H1 (cell line): ENCODE measurements around the gene WNK2. TPM values are rescaled to one million over a fixed set of nuclear protein-coding genes. Genes with fewer than 3 reads are reported as not detected.

ENCODE experiments used
- CTCF ChIA-PET: fragments of 300-600 bp; sonication (Branson Sonifier 250); formaldehyde crosslinking; loops from one replicate; lab custom pipeline; 2021; ENCODE audit not compliant: partially characterized antibody; lab: Charles Lee
- POLR2A ChIA-PET: fragments of 300-600 bp; sonication (Branson Sonifier 250); formaldehyde crosslinking; loops from one replicate; lab custom pipeline; 2021; ENCODE audit warnings: inconsistent platforms; ENCODE audit not compliant: partially characterized antibody; lab: Charles Lee
- DNase-seq, 2 experiments: peaks; one replicate each; pipeline versions ENCODE4 v3.0.0 to v3.0.0-alpha.2; 2010 to 2022; ENCODE audit warnings: low spot score in 2 of 2, low read depth in 1 of 2, mixed read lengths in 1 of 2
- FAIRE-seq: peaks from 2 replicates; lab custom pipeline; 2011; peaks lifted over from hg19 to GRCh38; lab: Jason Lieb, UNC
- H2AFZ ChIP-seq: 2 replicates; pipeline ENCODE4 v1.8.1; 2012; ENCODE audit warnings: low read length, inconsistent platforms
- H2AK5ac ChIP-seq: 2 replicates; pipeline ENCODE4 v1.6.1; 2013; ENCODE audit warnings: low read depth, low read length
- H2BK120ac ChIP-seq: replicated peaks from 2 replicates; pipeline ENCODE3; 2013; ENCODE audit warnings: low read depth, low read length, inconsistent platforms
- H2BK12ac ChIP-seq: 2 replicates; pipeline ENCODE4 v1.6.1; 2013; ENCODE audit warnings: low read depth, low read length
- H2BK15ac ChIP-seq: 2 replicates; pipeline ENCODE4 v1.6.1; 2013; ENCODE audit warnings: low read length
- H2BK20ac ChIP-seq: 2 replicates; pipeline ENCODE4 v1.6.1; 2013; ENCODE audit warnings: low read length
- H2BK5ac ChIP-seq: 2 replicates; pipeline ENCODE4 v1.6.1; 2013; ENCODE audit warnings: low read depth, low read length
- H3K14ac ChIP-seq: 2 replicates; pipeline ENCODE4 v1.6.1; 2013; ENCODE audit warnings: inconsistent platforms; ENCODE audit not compliant: insufficient read length
- H3K18ac ChIP-seq: 2 replicates; pipeline ENCODE4 v1.6.1; 2013; ENCODE audit warnings: low read length; ENCODE audit errors: extremely low read depth
- H3K23ac ChIP-seq: 2 replicates; pipeline ENCODE4 v1.6.1; 2013; ENCODE audit warnings: inconsistent platforms; ENCODE audit not compliant: insufficient read length
- H3K23me2 ChIP-seq: 2 replicates; pipeline ENCODE4 v1.6.1; 2013; ENCODE audit warnings: low read depth, low read length
- H3K27ac ChIP-seq: 2 replicates; pipeline ENCODE4 v1.6.1; 2011; ENCODE audit warnings: low read depth, low read length, inconsistent platforms
- H3K27me3 ChIP-seq, 4 experiments: replicated peaks in 1 of 4; 1 replicate in 1 of 4; 2 replicates in 3 of 4; pipeline versions ENCODE4 v1.6.1 to v1.8.1; 2011 to 2013; ENCODE audit warnings: low read length in 3 of 4, mild to moderate bottlenecking in 3 of 4, inconsistent platforms in 2 of 4, mixed read lengths in 2 of 4, moderate library complexity in 1 of 4; ENCODE audit not compliant: control insufficient read depth in 3 of 4, insufficient read depth in 3 of 4; ENCODE audit errors: extremely low read depth in 1 of 4
- H3K36me3 ChIP-seq, 4 experiments: 2 replicates each; pipeline versions ENCODE4 v1.6.1 to v1.8.1; 2011 to 2013; ENCODE audit warnings: mild to moderate bottlenecking in 4 of 4, low read length in 3 of 4, moderate library complexity in 2 of 4, control low read depth in 1 of 4, inconsistent platforms in 1 of 4; ENCODE audit not compliant: insufficient read depth in 4 of 4, control insufficient read depth in 2 of 4
- H3K4ac ChIP-seq: replicated peaks from 2 replicates; pipeline ENCODE3; 2013; ENCODE audit warnings: low read length, low read depth, mixed read lengths, inconsistent platforms; ENCODE audit not compliant: insufficient read length
- H3K4me1 ChIP-seq, 4 experiments: replicated peaks in 1 of 4; 1 replicate in 1 of 4; 2 replicates in 3 of 4; pipeline versions ENCODE4 v1.6.1 to v1.8.1; 2011 to 2013; ENCODE audit warnings: low read length in 3 of 4, inconsistent platforms in 2 of 4, mixed read lengths in 1 of 4; ENCODE audit not compliant: insufficient read depth in 4 of 4, control insufficient read depth in 3 of 4
- H3K4me2 ChIP-seq, 2 experiments: 2 replicates each; pipeline versions ENCODE4 v1.6.1 to v1.8.1; 2011 to 2013; ENCODE audit warnings: low read depth in 2 of 2, low read length in 2 of 2, control low read depth in 1 of 2, inconsistent platforms in 1 of 2, mild to moderate bottlenecking in 1 of 2; ENCODE audit not compliant: insufficient read depth in 1 of 2
- H3K4me3 ChIP-seq, 4 experiments: fragments of 200-600, 300-600 bp in 1 of 4; sonication (generic), shearing (Covaris generic), sonication (Bioruptor Twin) in 1 of 4; 2 replicates each; pipeline versions ENCODE4 v1.5.1 to v1.8.1; 2011 to 2016; ENCODE audit warnings: low read length in 4 of 4, low read depth in 3 of 4, control low read depth in 2 of 4, inconsistent platforms in 2 of 4, mild to moderate bottlenecking in 2 of 4, mixed read lengths in 1 of 4, moderate library complexity in 1 of 4; ENCODE audit not compliant: insufficient read depth in 2 of 4; ENCODE audit errors: extremely low read depth in 1 of 4
- H3K56ac ChIP-seq: replicated peaks from 2 replicates; pipeline ENCODE3; 2013; ENCODE audit warnings: low read depth, mild to moderate bottlenecking, mixed read lengths, low read length, inconsistent platforms; ENCODE audit not compliant: insufficient read length
- H3K79me1 ChIP-seq: 2 replicates; pipeline ENCODE4 v1.6.1; 2013; ENCODE audit warnings: low read depth, low read length, control low read depth
- H3K79me2 ChIP-seq, 2 experiments: 2 replicates each; pipeline versions ENCODE4 v1.6.1 to v1.8.1; 2012 to 2013; ENCODE audit warnings: low read length in 2 of 2, mild to moderate bottlenecking in 2 of 2, inconsistent platforms in 1 of 2; ENCODE audit not compliant: insufficient read depth in 2 of 2, control insufficient read depth in 1 of 2
- H3K9ac ChIP-seq, 4 experiments: replicated peaks in 1 of 4; 1 replicate in 1 of 4; 2 replicates in 3 of 4; pipeline versions ENCODE4 v1.6.1 to v1.8.1; 2011 to 2013; ENCODE audit warnings: low read depth in 3 of 4, low read length in 3 of 4, control low read depth in 2 of 4, mild to moderate bottlenecking in 2 of 4, moderate library complexity in 2 of 4, inconsistent platforms in 1 of 4; ENCODE audit errors: extremely low read depth in 1 of 4
- H3K9me3 ChIP-seq, 2 experiments: 2 replicates each; pipeline versions ENCODE4 v1.6.1 to v1.8.1; 2012 to 2013; ENCODE audit warnings: mild to moderate bottlenecking in 2 of 2, moderate library complexity in 2 of 2, control low read depth in 1 of 2, inconsistent platforms in 1 of 2, low read depth in 1 of 2, low read length in 1 of 2, mixed read lengths in 1 of 2; ENCODE audit not compliant: insufficient read depth in 2 of 2
- H4K20me1 ChIP-seq, 2 experiments: replicated peaks in 1 of 2; 2 replicates each; pipeline versions ENCODE3 to v1.8.1; 2011 to 2013; ENCODE audit warnings: inconsistent platforms in 2 of 2, low read length in 2 of 2, mild to moderate bottlenecking in 1 of 2; ENCODE audit not compliant: insufficient read depth in 2 of 2, control insufficient read depth in 1 of 2
- H4K5ac ChIP-seq: 2 replicates; pipeline ENCODE4 v1.6.1; 2013; ENCODE audit warnings: low read length, low read depth, mixed read lengths, inconsistent platforms; ENCODE audit not compliant: insufficient read length
- H4K8ac ChIP-seq: 2 replicates; pipeline ENCODE4 v1.8.0; 2013; ENCODE audit warnings: mild to moderate bottlenecking, moderate library complexity, low read length, inconsistent platforms; ENCODE audit not compliant: insufficient read depth; ENCODE audit errors: extremely low read depth
- H4K91ac ChIP-seq: replicated peaks from 2 replicates; pipeline ENCODE3; 2013; ENCODE audit warnings: low read length, mixed read lengths, inconsistent platforms; ENCODE audit not compliant: insufficient read length
- EZH2 ChIP-seq: fragments of 200-600 bp; sonication (generic); IDR thresholded peaks from 2 replicates; pipeline ENCODE4 v1.7.1; 2012; ENCODE audit warnings: low read depth, mild to moderate bottlenecking, moderate library complexity, low read length, inconsistent platforms; ENCODE audit not compliant: severe bottlenecking
- SIRT6 ChIP-seq: IDR thresholded peaks from one replicate; pipeline ENCODE4 v1.7.1; 2012; ENCODE audit warnings: low read length, inconsistent platforms
- WGBS, 2 experiments: shearing (Covaris generic) in 1 of 2; methylation state at CpG; one replicate each; pipeline versions ENCODE4 v1.1.6 to v1.1.7; 2013 to 2015; ENCODE audit warnings: low lambda C conversion rate in 2 of 2, mixed read lengths in 2 of 2, inconsistent platforms in 1 of 2, low coverage in 1 of 2, missing lambda C conversion rate in 1 of 2; ENCODE audit not compliant: insufficient replicate concordance in 2 of 2, insufficient coverage in 1 of 2, insufficient read length in 1 of 2; ENCODE audit errors: extremely low coverage in 1 of 2, missing lambda C conversion rate in 1 of 2; 5-methylcytosine and 5-hydroxymethylcytosine counted together
- polyA plus RNA-seq, 7 experiments: library from polyadenylated mRNA; depleted of rRNA in 3 of 7; stranded (reverse) in 5 of 7; unstranded in 2 of 7; fragments of >200 nt in 5 of 7; fragments of 200-250 nt in 2 of 7; gene quantifications; 1 replicate in 5 of 7; 2 replicates in 1 of 7; 4 replicates in 1 of 7; pipeline versions ENCODE4 v1.2.1 to v1.2.3, GENCODE V29; 2011 to 2013; ENCODE audit warnings: missing spikeins in 2 of 7, mixed read lengths in 2 of 7
- total RNA-seq: library from RNA; stranded (reverse); fragmentation: NEBNext Ultra II Directional; extraction: Animal tissue kit (Norgen Biotek cat#: 25700); gene quantifications from 2 replicates; pipeline ENCODE4 v1.2.1, GENCODE V29; 2021

WNK2 gene
- total and polyA plus RNA-seq, 2 of the 8 experiments (the other 6 are each of a cell fraction or from before 2014, with no cell fraction given) = 12.0 to 87.2 TPM

- peak; percentile 45 for FAIRE-seq
- ChIA-PET POLR2A (interaction anchor here (0.7 to 5.4 kb wide), 4 partner anchors 9 to 160 kb away, joined by 3 to 44 read pairs (median 4); no protein-coding TSS in a partner anchor), CTCF (interaction anchor here (0.9 kb wide), 1 partner anchor 25 kb away, joined by 3 read pairs; no protein-coding TSS in a partner anchor)
- H3K4me2 ChIP-seq = peak overlapping the region in 1 of 2 experiments; percentile 5; a peak in 1 of 4 replicates
- no peak overlapping the region for H3K23ac ChIP-seq
- TF ChIP-seq EZH2 (no peak), SIRT6 (no peak)
- H3K79me2 ChIP-seq = peaks cover 0 to 33% of the 10 kb centered on the region in 2 experiments; a peak in 2 of 4 replicates
- DNase-seq = no peak
- H3K4me1 ChIP-seq = peaks cover 3 to 8% (median 5%) of the 10 kb centered on the region in 4 experiments; a peak in 5 of 7 replicates
- H3K9ac ChIP-seq = no peak overlapping the region
- no peaks in the 10 kb centered on the region for H3K27me3 ChIP-seq
- peaks cover 0 to 43% (median 17%) of the 10 kb centered on the region in 4 experiments; a peak in 3 of 8 replicates for H3K36me3 ChIP-seq
- H4K8ac ChIP-seq = no peak overlapping the region
- no peak overlapping the region for H4K91ac ChIP-seq
- no peak overlapping the region for H2BK12ac ChIP-seq
- no peak overlapping the region for H2AK5ac ChIP-seq
- H4K20me1 ChIP-seq = no peaks in the 10 kb centered on the region
- H3K4me3 ChIP-seq = no peak overlapping the region
- 90% methylated on average over 4 of the region's 4 CpGs; no CpG with 5 or more reads in 1 of the 2 experiments for WGBS, 2 experiments
- H3K23me2 ChIP-seq = no peaks in the 10 kb centered on the region
- no peaks in the 10 kb centered on the region; the same call in 1 of the 2 replicates for H3K79me1 ChIP-seq
- H3K14ac ChIP-seq = no peak overlapping the region
- H3K9me3 ChIP-seq = peaks cover 2 to 7% of the 10 kb centered on the region in 2 experiments; a peak in 3 of 4 replicates
- H2AFZ ChIP-seq = no peak overlapping the region
- no peak overlapping the region for H2BK120ac ChIP-seq
- no peak overlapping the region for H2BK5ac ChIP-seq
- H3K56ac ChIP-seq = no peak overlapping the region
- no peak overlapping the region for H3K18ac ChIP-seq
- H3K4ac ChIP-seq = no peak overlapping the region
- no peak overlapping the region for H3K27ac ChIP-seq
- H2BK20ac ChIP-seq = no peak overlapping the region
- H4K5ac ChIP-seq = no peak overlapping the region
- H2BK15ac ChIP-seq = no peak overlapping the region
Measured at GRCh38 chr9:93354451-93354850, 170.5 kb downstream of the WNK2 start.
